ENCODE measurements around the gene PTGIR. TPM values are rescaled to one million over a fixed set of nuclear protein-coding genes. Genes with fewer than 3 reads are reported as not detected.

Gene PTGIR
- total RNA-seq, 4 donors from 2014 or later, result 0.55 to 2.4 (median 2.2) TPM; not detected in 1

DNA sequence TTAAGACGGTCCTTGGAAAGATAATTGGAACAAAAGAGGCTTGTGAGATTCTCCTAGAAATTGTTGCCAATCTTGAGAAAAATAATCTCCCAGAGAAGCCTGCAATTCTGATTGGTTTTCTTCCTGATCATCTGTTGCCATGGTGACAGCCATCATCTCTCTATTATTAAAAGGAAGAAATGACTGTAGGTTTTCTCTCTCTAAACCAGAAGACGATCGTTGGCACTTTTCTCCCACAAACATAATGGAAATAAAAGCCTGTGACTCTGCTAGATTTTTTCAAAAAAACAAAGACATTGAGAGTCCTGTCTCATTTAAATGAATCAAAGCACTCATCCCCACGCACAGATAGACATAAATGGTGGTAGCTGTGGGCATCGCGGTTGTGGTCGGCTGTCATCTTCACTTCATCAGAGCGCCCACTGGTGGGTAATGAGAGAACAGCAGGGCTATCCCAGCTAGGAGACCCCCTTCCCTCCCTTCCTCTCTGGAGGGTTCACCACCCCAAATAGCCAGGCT is 45.5 kb downstream of the PTGIR start:
- intact Hi-C loops (cut with DNase I; ENCODE audit: low total_unique reads), result no loop called here
- H3K36me3 ChIP-seq, result no peaks in the 10 kb centered on the region
- H3K9me3 ChIP-seq, result no peaks in the 10 kb centered on the region
- no peak for DNase-seq
- H3K4me1 ChIP-seq, result no peaks in the 10 kb centered on the region
- in situ Hi-C loops (cut with MboI; ENCODE audit: low pct_ligation_motif_present in 1 of 4, low pct_unique_long_range_greater_than_20kb in 1 of 4, low sequenced_read_pairs in 3 of 4), result no loop called here
- no peaks in the 10 kb centered on the region for H3K27me3 ChIP-seq
- H3K4me3 ChIP-seq, result no peak overlapping the region
- WGBS, 2 donors (ENCODE audit: low coverage in 1 of 2), result 57 to 60% methylated on average over 3 to 8 of the region's 8 CpGs
- TF ChIP-seq POLR2AphosphoS5 (IDR thresholded peaks at IDR 0.05) (no peak), POLR2A (IDR thresholded peaks at IDR 0.05) (no peak)
- TF ChIP-seq, protein P1, sequence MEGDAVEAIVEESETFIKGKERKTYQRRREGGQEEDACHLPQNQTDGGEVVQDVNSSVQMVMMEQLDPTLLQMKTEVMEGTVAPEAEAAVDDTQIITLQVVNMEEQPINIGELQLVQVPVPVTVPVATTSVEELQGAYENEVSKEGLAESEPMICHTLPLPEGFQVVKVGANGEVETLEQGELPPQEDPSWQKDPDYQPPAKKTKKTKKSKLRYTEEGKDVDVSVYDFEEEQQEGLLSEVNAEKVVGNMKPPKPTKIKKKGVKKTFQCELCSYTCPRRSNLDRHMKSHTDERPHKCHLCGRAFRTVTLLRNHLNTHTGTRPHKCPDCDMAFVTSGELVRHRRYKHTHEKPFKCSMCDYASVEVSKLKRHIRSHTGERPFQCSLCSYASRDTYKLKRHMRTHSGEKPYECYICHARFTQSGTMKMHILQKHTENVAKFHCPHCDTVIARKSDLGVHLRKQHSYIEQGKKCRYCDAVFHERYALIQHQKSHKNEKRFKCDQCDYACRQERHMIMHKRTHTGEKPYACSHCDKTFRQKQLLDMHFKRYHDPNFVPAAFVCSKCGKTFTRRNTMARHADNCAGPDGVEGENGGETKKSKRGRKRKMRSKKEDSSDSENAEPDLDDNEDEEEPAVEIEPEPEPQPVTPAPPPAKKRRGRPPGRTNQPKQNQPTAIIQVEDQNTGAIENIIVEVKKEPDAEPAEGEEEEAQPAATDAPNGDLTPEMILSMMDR (IDR thresholded peaks at IDR 0.05), result peak in 1 of 5 experiments; percentile 15
- H3K27ac ChIP-seq, result no peak overlapping the region

DNA sequence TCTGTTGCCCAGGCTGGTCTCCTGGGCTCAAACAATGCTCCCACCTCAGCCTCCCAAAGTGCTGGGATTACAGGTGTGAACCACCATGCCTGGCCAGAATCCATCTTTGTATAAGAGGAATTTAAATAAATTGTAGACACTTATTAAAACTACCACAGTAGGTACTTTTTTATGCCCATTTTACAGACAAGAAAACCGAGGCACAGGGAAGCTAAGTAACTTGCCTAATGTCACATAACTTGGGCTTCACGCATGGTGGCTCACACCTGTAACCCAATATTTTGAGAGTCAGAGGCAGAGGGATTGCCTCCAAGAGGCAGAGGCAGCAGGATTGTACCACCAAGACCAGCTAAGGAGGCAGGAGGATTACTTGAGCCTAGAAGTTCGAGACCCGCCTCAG is 46.4 kb downstream of the PTGIR start:
- DNase-seq, result no peak
- in situ Hi-C loops (cut with MboI; ENCODE audit: low pct_ligation_motif_present in 1 of 4, low pct_unique_long_range_greater_than_20kb in 1 of 4, low sequenced_read_pairs in 3 of 4), result no loop called here
- H3K27me3 ChIP-seq, result no peaks in the 10 kb centered on the region
- H3K4me1 ChIP-seq, result no peaks in the 10 kb centered on the region
- intact Hi-C loops (cut with DNase I; ENCODE audit: low total_unique reads), result no loop called here
- TF ChIP-seq EP300 (IDR thresholded peaks at IDR 0.05; ENCODE audit: low read depth) (no peak), POLR2A (IDR thresholded peaks at IDR 0.05) (no peak), POLR2AphosphoS5 (IDR thresholded peaks at IDR 0.05) (no peak)
- TF ChIP-seq, protein P1 (IDR thresholded peaks at IDR 0.05), result no peak
- 60 to 95% methylated on average over 1 to 4 of the region's 4 CpGs for WGBS, 2 donors (ENCODE audit: low coverage in 1 of 2)
- no peaks in the 10 kb centered on the region for H3K36me3 ChIP-seq
- H3K27ac ChIP-seq, result no peak overlapping the region
- no peak overlapping the region for H3K4me3 ChIP-seq
- no peaks in the 10 kb centered on the region for H3K9me3 ChIP-seq

DNA sequence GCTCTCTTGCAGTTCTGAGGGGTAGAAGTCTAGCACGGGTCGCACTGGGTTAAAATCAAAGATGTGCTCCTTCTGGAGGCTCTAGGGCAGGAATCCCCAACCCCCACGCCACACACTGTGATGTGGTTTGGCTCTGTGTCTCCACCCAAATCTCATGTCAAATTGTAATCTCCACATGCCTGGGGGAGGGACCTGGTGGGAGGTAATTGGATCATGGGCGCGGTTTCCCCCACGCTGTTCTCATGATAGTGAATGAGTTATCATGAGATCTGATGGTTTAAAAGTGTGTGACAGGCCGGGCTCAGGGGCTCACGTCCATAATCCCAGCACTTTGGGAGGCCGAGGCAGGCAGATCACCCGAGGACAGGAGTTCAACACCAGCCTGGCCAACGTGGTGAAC is 50.4 kb downstream of the PTGIR start:
- Histone ChIP-seq H3K4me3 (no peak overlapping the region), H3K27me3 (no peaks in the 10 kb centered on the region), H3K4me1 (no peaks in the 10 kb centered on the region), H3K36me3 (no peaks in the 10 kb centered on the region), H3K27ac (no peak overlapping the region), H3K9me3 (no peaks in the 10 kb centered on the region)
- intact Hi-C loops (cut with DNase I; ENCODE audit: low total_unique reads) (no loop called here), in situ Hi-C loops (cut with MboI; ENCODE audit: low pct_ligation_motif_present in 1 of 4, low pct_unique_long_range_greater_than_20kb in 1 of 4, low sequenced_read_pairs in 3 of 4) (no loop called here)
- DNase-seq, result no peak
- TF ChIP-seq, protein P1 (IDR thresholded peaks at IDR 0.05), result no peak
- TF ChIP-seq POLR2A (IDR thresholded peaks at IDR 0.05), result no peak
- no peak for TF ChIP-seq POLR2AphosphoS5 (IDR thresholded peaks at IDR 0.05)
- TF ChIP-seq EP300 (IDR thresholded peaks at IDR 0.05; ENCODE audit: low read depth), result no peak
- WGBS, 2 donors (ENCODE audit: low coverage in 1 of 2), result 78 to 100% methylated on average over 1 to 11 of the region's 11 CpGs

DNA sequence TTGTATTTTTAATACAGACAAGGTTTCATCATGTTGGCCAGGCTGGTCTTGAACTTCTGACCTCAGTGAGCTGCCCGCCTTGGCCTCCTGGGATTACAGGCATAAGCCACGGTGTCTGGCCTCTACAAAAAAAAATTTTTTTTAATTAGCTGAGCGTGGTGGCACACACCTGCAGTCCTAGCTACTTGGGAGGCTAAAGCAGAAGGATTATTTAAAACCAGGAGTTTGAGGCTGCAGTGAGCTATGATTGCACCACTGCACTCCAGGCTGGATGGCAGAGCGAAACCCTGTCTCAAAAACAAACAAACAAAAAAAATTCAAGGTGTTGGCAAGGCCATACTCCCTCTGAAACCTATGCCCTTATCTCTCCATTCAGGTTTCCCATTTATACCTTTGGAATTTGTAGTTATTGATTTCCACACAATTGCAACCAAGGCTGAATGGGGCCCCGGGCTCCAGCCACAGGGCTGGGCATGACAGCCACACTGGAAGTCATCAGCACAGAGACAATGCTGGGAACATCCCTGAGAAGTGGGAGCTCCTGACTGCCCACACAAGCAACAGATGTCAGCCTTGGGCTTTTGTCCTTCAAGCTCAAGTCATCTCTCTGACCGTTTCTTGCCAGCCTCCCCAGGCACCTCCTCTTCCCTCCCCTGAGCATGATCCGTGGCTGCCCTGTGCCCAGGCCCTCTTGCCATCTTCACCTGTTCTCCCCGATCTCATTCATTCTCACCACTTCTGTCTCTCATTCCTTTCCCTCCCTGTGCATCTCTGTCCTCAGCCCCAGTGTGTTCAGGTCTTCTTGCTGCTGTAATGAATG is 51.0 kb downstream of the PTGIR start:
- intact Hi-C loops (cut with DNase I; ENCODE audit: low total_unique reads), result no loop called here
- H3K4me3 ChIP-seq, result no peak overlapping the region
- no peak for DNase-seq

More for the DNA sequence above, 51.0 kb downstream of the PTGIR start:
- H3K27me3 ChIP-seq, result no peaks in the 10 kb centered on the region
- TF ChIP-seq EP300 (IDR thresholded peaks at IDR 0.05; ENCODE audit: low read depth) (no peak), POLR2AphosphoS5 (IDR thresholded peaks at IDR 0.05) (no peak), POLR2A (IDR thresholded peaks at IDR 0.05) (no peak)
- TF ChIP-seq, protein P1 (IDR thresholded peaks at IDR 0.05), result no peak
- WGBS, 2 donors (ENCODE audit: low coverage in 1 of 2), result 79 to 80% methylated on average over 5 to 8 of the region's 8 CpGs
- H3K4me1 ChIP-seq, result no peaks in the 10 kb centered on the region
- H3K9me3 ChIP-seq, result no peaks in the 10 kb centered on the region
- H3K36me3 ChIP-seq, result no peaks in the 10 kb centered on the region
- in situ Hi-C loops (cut with MboI; ENCODE audit: low pct_ligation_motif_present in 1 of 4, low pct_unique_long_range_greater_than_20kb in 1 of 4, low sequenced_read_pairs in 3 of 4), result no loop called here
- H3K27ac ChIP-seq, result no peak overlapping the region

All from transverse colon (tissue), 4 donors.